HG02884 (cell line): Measurements from ENCODE around the gene COPZ1.
"Not testable (repeated sequence)": the region's sequence is repeated elsewhere in the genome, so short reads cannot be mapped to it uniquely, and the experiment has no call there.

Source experiments
- ATAC-seq: cut with Tn5 transposase; IDR thresholded peaks from one replicate; pipeline ENCODE4 v1.9.1; 2021; ENCODE audit warnings: mild to moderate bottlenecking, moderate library complexity; ENCODE audit not compliant: unreplicated experiment

COPZ1 gene

DNA sequence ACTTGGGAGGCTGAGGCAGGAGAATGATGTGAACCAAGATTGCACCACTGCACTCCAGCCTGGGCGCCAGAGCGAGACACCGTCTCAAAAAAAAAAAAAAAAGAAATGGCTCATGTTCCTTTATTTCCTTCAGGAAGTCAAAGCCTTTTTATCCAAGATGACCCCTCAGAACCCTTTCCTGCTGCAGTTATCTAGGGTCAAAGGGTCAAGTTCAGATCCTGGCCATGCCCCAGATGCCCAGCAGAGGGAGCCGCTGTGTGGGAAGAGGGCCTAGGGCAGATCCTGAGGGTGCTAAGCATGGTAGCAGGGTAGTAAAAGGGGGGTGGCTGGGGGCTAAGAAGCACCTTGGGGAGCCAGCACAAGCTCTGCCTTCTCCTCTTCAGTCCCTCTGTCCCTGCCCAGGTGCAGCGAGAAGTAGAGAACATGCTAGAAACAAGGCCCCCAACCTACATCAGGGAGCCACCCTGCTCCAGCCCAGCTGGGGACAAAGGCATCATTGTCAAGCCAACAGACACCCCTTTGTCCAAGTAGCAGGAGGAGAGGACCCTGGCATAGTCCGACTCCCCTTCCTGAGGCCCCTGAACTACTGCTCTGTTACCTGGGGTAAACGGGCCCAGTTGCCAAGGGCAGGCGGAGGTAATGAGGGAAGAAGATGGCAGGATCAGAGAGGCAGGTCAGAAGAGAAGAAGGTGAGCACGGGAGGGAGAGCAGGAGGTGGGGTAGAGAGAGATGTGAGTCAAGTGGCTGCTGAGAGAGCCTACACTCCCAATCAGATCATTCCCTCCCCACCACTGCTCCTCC lies 30.6 kb upstream of the COPZ1 start:
- ATAC-seq, result no peak

GRCh38 chr12:54294953-54295566 lies 29.9 kb upstream of the COPZ1 start:
- ATAC-seq, result no peak

- ATAC-seq, result no peak
Measured at GRCh38 chr12:54296393-54297099, 28.4 kb upstream of the COPZ1 start.

GRCh38 chr12:54298904-54299303 lies 26.0 kb upstream of the COPZ1 start:
- ATAC-seq, result no peak

DNA sequence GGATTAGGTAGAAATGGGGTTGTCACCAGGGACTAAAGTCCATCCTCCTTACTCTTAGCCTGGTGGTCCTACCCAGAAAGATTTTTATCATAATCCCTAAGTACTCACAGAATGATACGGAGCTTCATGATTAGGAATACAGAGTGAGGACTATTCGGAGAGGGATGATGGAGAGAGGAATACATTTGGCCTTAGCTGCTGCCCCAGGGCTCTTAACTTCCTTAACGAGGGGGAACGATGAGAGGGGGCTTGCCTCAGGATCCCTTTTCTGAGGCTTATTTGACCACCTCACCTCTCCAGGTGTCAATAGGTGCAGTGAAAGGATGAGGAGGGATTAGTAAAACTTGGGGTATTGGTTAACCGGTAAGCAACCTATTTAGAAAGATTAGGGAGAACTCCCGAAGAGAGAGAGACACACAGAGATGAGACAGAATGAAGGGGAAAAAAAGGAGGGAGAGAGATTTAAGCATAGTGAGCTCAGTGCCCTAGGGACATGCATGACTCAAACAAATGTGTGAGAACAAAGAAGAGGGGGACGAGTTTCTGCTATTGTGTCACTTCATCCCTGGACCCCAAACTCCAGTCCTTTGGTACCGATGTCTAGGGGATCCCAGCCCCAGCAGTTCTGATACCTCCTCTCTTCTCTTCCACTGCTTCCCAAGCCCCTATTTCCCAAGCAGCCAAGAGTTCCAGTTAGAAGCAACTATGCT lies 25.3 kb upstream of the COPZ1 start:
- no peak for ATAC-seq

GRCh38 chr12:54300225-54300731 lies 24.7 kb upstream of the COPZ1 start:
- ATAC-seq, result no peak

GRCh38 chr12:54300732-54301427 lies 24.1 kb upstream of the COPZ1 start, which contains the start of gene NFE2:
Gene NFE2, minus strand, starts transcription at chr12:54301015. Its CDS starts 5,767 bp downstream, at chr12:54295248.
- no peak for ATAC-seq

DNA sequence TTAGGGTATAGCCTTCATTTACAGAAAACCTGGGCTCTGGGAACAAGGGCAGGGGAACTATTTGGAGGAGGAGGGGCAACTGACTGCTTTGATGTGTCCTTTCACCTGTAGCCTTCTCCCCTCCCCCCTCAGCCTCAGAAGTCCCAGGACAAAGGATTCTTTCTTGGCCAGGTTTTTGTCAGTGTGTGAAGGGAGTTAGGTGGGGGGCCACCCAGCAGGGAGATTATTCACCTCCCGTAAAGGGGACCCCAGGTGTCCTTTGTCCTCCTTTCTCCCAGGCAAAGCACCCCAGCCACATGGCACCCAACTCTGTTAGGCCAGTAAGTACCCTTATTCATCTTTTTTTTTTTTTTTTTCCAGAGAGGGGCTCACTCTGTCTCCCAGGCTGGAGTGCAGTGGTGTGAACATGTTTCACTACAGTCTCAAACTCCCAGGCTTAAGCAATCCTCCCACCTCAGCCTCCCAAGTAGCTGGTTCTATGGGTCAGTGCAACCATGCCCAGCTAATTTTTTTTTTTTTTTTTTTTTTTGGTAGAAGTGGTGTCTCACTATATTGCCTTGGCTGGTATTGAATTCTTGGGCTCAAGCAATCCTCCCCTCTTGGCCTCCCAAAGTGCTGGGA lies 23.4 kb upstream of the COPZ1 start:
- ATAC-seq, result no peak

DNA sequence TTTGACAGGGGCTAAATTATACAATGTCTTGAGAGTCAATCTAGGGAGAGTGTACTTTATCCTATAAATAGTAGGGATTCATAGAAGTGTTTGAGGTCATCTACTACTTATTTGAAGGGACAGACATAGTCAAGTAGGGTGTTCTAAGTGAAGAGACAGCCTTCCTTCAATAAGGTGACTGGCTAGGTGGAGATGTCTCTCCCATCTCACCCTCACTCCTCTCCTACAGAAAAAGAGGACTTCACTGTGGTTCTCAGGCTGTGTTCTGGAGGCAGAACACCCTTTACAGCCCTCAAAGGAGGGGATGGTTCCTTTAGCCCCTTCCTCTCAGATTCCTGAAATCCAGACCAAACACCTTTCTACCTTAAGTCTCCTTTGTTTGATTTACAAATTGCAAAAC lies 21.3 kb upstream of the COPZ1 start:
- ATAC-seq, result no peak

- ATAC-seq, result no peak
Measured at GRCh38 chr12:54304187-54304810, 20.6 kb upstream of the COPZ1 start.

- no peak for ATAC-seq
Measured at GRCh38 chr12:54306925-54307741, 17.8 kb upstream of the COPZ1 start.

DNA sequence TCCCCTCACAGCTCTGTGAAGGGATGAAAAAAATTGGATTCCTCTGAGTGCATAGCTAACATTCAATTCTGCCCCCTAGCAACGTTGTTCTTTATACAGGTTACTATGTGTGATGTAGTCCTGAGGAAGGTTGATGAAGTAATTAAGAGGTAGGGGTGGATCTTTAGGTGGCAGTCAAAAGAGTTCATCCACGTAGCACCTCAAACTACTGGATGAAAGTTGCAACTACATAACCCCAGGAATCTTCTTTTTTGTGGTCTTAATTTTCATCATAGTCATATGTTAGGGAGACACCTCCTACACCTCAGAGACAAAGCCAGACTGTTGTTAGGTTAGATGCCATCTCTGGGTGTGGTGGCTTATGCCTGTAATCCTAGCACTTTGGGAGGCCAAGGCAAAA lies 13.9 kb upstream of the COPZ1 start:
- no peak for ATAC-seq

DNA sequence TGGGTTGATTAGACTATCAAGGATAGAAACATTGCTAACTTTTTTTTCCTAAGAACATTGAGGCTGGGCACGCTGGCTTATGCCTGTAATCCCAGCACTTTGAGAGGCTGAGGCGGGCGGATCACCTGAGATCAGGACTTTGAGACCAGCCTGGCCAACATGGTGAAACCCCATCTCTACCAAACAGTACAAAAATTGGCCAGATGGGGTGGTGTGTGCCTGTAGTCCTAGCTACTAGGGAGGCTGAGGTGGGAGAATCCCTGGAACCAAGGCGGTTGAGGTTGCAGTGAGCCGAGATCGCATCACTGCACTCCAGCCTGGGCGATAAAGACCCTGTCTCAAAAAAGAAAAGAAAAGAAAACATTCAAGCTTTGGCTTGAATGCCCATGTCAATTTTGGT lies 12.6 kb upstream of the COPZ1 start:
- ATAC-seq, result not testable (repeated sequence)

DNA sequence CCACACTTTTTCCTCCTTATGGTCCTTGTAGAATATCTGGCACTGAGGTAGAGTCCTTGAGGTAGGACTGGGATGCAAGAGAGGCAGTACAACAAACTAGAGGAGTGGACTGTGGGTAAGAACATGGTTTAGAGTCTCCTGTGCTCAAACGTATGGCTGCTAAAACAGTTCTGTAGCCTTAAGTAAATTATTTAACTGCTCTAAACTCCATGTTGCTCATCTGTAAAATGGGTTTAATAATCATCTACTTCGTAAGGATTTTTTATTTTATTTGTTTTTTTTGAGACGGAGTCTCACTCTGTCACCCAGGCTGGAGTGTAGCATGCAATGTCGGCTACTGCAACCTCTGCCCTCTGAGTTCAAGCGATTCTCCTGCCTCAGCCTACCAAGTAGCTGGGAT lies 3.6 kb upstream of the COPZ1 start:
- no peak for ATAC-seq

- ATAC-seq, result not testable (repeated sequence)
Measured at GRCh38 chr12:54325442-54326109, 645 bp downstream of the COPZ1 start.

- no peak for ATAC-seq
Measured at GRCh38 chr12:54328595-54329337, 3.8 kb downstream of the COPZ1 start.

DNA sequence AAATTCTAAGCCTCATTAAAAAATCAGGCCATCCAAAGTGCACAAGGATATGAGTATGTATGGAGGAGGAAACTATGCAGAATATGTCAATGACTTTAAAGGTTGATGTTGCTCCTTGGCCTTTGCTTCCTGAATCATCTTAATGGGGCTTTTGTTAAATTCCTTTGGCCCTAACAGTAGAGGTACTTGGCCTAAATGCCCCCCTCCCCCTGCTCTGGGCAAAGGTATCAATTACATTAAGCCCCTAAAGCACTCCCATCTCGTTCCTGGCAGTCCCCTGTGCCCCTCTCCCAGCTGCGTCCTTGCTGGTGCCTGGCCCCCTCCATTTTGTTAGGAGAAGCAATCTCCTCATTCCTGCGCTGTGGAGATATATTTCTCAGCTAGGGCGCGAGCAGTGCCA lies 4.8 kb downstream of the COPZ1 start:
- no peak for ATAC-seq
